Type B pancreatic cell (in vitro differentiated cells): ENCODE results near the gene CACTIN. TPM values are rescaled to one million over a fixed set of nuclear protein-coding genes. Genes with fewer than 3 reads are reported as not detected.

Experiments used
- DNase-seq: peaks from one replicate; pipeline ENCODE4 v3.0.0; 2021; ENCODE audit warnings: mixed read lengths; ENCODE audit not compliant: unreplicated experiment; ENCODE audit errors: extremely low spot score
- H3K27ac Mint-ChIP-seq: 2 replicates; pipeline ENCODE4 v1.8.0; 2021; ENCODE audit warnings: mild to moderate bottlenecking, mixed read lengths
- H3K27me3 Mint-ChIP-seq: 2 replicates; pipeline ENCODE4 v1.8.0; 2021; ENCODE audit warnings: mixed read lengths
- H3K36me3 Mint-ChIP-seq: 2 replicates; pipeline ENCODE4 v1.8.0; 2021; ENCODE audit warnings: mixed read lengths
- H3K4me1 Mint-ChIP-seq: one replicate; pipeline ENCODE4 v1.8.0; 2021; ENCODE audit warnings: mixed read lengths; ENCODE audit not compliant: unreplicated experiment
- H3K4me3 Mint-ChIP-seq: 2 replicates; pipeline ENCODE4 v1.8.0; 2021; ENCODE audit warnings: mild to moderate bottlenecking, mixed read lengths
- H3K9me3 Mint-ChIP-seq: 2 replicates; pipeline ENCODE4 v1.8.0; 2021; ENCODE audit warnings: mixed read lengths
- total RNA-seq: library from RNA; stranded (reverse); gene quantifications from 2 replicates; pipeline ENCODE4 v1.2.1, GENCODE V29; 2021; ENCODE audit warnings: low replicate concordance
- TF ChIP-seq, protein P1 (sequence below): fragments of 200-600 bp; sonication (generic); conservative IDR thresholded peaks from 2 replicates; pipeline ENCODE4 v1.5.0; 2021; ENCODE audit warnings: antibody characterized with exemption, mild to moderate bottlenecking

Gene CACTIN
- total RNA-seq, 1 donor from 2014 or later, result 32.4 TPM

DNA sequence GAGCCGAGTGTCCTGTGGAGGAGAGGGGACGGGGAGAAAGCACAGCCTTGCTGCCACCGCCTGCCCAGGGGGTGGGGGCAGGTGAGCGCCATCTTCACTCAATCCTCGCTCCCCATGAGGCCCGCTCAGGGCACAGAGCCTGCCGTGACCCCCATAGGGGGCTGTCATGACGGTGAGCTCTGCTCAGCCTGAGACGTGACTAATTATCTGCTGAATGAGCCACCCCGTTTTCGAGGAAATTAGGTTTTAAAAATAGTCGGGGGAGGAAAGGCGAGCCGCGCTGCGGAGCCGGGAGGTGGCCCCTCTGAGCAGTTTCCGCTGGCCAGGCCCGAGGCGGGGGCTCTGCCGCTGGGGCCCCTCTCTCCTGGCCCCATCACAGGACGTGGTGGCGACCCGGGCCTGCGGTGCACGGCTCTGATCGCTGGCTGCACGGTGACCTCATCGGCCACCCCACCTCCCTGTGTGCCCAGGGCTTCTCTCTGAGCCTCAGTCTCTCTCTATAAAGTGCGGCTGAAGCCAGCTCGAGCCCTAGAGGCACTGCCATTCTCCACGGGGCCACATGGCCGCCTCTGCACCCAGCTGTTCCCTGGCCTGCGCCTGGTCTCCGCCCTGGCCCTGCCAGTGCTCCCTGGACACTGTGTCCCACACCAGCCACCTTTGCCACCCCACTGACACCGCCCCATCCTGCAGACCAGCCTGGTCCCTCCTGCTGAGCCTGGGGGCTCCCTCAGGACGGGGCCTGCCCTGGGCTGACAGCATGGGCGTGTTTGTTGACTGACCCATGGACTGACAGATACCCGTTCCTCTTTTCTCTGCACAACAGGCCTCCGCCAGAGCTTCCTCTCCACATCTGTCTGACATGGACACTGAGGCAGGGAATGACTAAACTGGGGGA is 45.3 kb upstream of the CACTIN start:
- peaks cover 29% of the 10 kb centered on the region for H3K4me1 Mint-ChIP-seq
- H3K9me3 Mint-ChIP-seq, result no peaks in the 10 kb centered on the region
- no peak for DNase-seq
- H3K4me3 Mint-ChIP-seq, result peak overlapping the region; percentile 22
- no peaks in the 10 kb centered on the region for H3K36me3 Mint-ChIP-seq
- H3K27me3 Mint-ChIP-seq, result no peaks in the 10 kb centered on the region
- TF ChIP-seq, protein P1, sequence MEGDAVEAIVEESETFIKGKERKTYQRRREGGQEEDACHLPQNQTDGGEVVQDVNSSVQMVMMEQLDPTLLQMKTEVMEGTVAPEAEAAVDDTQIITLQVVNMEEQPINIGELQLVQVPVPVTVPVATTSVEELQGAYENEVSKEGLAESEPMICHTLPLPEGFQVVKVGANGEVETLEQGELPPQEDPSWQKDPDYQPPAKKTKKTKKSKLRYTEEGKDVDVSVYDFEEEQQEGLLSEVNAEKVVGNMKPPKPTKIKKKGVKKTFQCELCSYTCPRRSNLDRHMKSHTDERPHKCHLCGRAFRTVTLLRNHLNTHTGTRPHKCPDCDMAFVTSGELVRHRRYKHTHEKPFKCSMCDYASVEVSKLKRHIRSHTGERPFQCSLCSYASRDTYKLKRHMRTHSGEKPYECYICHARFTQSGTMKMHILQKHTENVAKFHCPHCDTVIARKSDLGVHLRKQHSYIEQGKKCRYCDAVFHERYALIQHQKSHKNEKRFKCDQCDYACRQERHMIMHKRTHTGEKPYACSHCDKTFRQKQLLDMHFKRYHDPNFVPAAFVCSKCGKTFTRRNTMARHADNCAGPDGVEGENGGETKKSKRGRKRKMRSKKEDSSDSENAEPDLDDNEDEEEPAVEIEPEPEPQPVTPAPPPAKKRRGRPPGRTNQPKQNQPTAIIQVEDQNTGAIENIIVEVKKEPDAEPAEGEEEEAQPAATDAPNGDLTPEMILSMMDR, result peak; percentile 24
- peak overlapping the region; percentile 16 for H3K27ac Mint-ChIP-seq

DNA sequence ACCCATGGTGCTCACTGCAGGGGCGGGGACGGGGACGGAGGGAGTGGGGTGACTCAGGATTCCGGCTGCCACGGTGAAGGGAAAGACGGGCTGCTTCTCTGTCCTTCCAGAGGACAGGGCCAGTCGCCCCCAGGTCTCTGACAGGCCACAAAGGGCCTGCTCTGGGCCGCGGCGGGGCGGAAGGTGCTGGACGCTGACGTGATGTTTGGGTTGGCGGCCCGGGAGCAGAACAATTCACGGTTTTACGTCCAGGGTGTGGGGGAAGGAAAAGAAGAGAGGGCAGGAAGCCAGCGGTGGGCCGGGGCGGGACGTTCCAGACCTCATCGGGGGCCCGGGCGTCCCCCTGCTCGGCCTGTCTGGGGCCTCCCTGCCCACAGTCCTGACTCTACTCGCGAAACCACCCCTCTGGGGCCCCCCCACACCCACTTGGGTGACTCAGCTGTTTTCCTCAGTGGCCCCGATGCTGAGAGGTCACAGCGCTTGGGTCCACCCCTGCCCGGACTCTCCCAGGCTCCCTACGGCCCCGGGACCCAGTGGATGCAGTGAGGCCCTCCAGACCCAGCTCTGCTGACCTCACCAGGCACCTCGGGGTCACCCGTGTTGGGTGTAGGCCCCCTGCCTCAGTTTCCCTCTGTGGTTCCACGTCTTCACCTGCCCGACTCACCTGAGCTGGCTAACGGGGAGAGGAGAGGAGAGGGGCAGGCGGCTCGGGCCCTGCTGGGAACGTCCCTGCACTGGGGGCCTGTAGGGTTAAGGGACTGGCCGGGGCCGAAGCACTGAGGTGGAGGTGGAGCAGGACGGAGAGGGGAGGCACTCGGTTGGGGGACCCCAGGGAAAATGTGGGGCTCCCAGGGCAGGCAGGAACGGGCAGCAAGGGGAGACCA is 44.4 kb upstream of the CACTIN start:
- TF ChIP-seq, protein P1, result no peak
- Mint-ChIP-seq H3K4me3 (peak overlapping the region; percentile 55), H3K27me3 (no peaks in the 10 kb centered on the region), H3K27ac (peak overlapping the region; percentile 64), H3K4me1 (peaks cover 29% of the 10 kb centered on the region), H3K9me3 (no peaks in the 10 kb centered on the region), H3K36me3 (no peaks in the 10 kb centered on the region)
- no peak for DNase-seq

DNA sequence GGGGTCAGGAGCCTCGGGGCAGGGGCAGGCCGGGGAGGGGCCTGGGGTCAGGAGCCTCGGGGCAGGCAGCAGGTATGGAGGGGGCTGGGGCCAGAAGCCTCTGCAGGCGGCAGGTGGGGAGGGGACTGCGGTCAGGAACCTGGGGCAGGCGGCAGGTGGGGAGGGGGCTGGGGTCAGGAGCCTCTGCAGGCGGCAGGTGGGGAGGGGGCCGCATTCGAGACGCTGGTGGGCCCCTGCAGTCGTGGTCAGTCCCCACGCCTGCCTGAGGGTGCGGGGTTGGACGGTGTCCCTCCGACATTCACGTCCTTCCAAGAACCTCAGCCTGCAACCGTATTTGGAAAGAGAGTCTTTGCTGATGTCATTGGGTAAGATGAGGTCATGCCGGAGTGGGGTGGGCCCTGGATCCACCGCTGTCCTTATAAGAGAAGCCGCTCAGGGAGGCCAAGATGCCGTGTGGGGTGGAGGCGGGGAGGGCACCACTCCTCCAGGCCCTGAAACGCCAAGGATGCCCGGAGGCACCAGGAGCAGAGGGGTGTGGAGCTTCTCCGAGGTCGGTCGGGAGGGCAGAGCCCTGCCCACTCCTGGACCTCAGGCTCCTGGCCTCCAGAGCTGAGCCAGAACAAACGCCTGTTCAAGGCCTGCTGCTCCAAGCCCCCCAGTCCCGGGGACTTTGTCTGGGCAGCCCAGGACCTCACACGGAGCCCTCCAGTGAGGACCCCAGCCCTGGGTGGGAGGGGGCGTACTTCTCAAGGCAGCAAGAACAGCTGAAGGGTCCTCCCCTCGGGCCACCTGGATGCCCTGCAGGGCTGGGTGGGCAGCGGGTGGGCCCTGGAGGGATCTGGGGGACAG is 43.6 kb upstream of the CACTIN start:
- Mint-ChIP-seq H3K27me3 (no peaks in the 10 kb centered on the region), H3K9me3 (no peaks in the 10 kb centered on the region), H3K27ac (peak overlapping the region; percentile 69), H3K36me3 (no peaks in the 10 kb centered on the region), H3K4me1 (peaks cover 27% of the 10 kb centered on the region), H3K4me3 (no peak overlapping the region)
- TF ChIP-seq, protein P1, result no peak
- no peak for DNase-seq

DNA sequence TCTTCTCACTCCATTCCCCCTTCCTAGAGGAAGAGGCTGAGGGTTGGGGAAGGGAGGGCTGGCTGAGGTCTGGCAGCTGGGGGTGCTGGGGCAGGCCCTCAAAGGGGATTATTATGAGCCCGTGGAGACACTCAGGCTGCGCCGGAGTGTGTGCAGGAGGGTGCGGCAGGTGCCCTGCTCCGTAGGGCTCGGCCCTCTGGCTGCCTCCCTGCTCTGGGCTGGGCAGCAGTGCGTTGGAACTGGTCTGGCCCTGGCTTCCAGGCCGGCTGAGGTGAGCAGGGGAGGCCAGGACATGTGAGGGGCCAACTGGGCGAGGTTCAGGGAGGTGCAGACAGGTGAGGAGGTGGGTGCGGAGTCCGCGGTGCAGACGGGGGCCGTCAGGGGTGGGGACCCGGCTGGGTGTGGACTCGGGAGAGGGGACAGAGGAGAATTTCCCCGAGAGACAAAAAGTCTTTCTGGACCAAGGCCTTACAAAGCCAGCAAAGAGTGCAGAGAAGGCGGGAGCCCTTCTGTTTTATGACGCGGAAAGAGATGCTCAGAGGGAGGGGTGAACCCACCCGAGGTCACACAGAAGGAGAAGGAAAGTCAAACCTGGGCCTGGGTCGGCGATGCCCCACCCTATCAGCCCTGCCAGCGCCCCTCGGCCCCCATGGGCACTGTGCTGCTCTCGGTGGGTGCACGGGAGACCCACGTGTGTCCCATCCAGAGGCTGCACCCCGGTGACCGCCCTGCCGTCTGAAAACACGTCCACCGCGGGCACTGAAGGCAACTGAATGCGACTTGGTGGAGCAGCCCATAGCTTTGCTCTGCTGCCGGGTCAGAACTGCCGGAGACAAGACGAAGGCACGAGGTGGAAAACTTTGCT is 42.7 kb upstream of the CACTIN start:
- Mint-ChIP-seq H3K4me1 (peaks cover 22% of the 10 kb centered on the region), H3K9me3 (no peaks in the 10 kb centered on the region), H3K4me3 (peak overlapping the region; percentile 31), H3K27ac (peak overlapping the region; percentile 58), H3K27me3 (no peaks in the 10 kb centered on the region), H3K36me3 (no peaks in the 10 kb centered on the region)
- DNase-seq, result no peak
- TF ChIP-seq, protein P1, result no peak
